CD4-positive, alpha-beta T cell treated with Interleukin-21 for 1 hour (primary cell): ENCODE data around the gene CCNL2.
A peak's percentile ranks its signal among the peaks of the same experiment; 100 is the strongest.
"Not testable (repeated sequence)": the region's sequence is repeated elsewhere in the genome, so short reads cannot be mapped to it uniquely, and the experiment has no call there.

Experiments used
- DNase-seq: peaks from one replicate; pipeline ENCODE4 v3.0.0-alpha.2; 2020

The CCNL2 gene

GRCh38 chr1:1397839-1398523 lies 1.2 kb downstream of the CCNL2 start:
- DNase-seq, result no peak

- no peak for DNase-seq
Observed at GRCh38 chr1:1395166-1395565, 4.0 kb downstream of the CCNL2 start.

GRCh38 chr1:1394116-1394515 lies 5.0 kb downstream of the CCNL2 start:
- no peak for DNase-seq

GRCh38 chr1:1393428-1393827 lies 5.7 kb downstream of the CCNL2 start:
- DNase-seq, result no peak

- DNase-seq, result no peak
Observed at GRCh38 chr1:1393014-1393413, 6.1 kb downstream of the CCNL2 start.

- DNase-seq, result no peak
Observed at GRCh38 chr1:1391225-1391624, 7.9 kb downstream of the CCNL2 start.

- DNase-seq, result no peak
Observed at GRCh38 chr1:1390675-1391074, 8.5 kb downstream of the CCNL2 start.

- DNase-seq, result no peak
Observed at GRCh38 chr1:1388078-1388472, 11.1 kb downstream of the CCNL2 start.

GRCh38 chr1:1387098-1388077 lies 11.7 kb downstream of the CCNL2 start:
- no peak for DNase-seq

- DNase-seq, result no peak
Observed at GRCh38 chr1:1385931-1386330, 13.2 kb downstream of the CCNL2 start.

GRCh38 chr1:1385339-1385738 lies 13.8 kb downstream of the CCNL2 start:
- not testable (repeated sequence) for DNase-seq

- DNase-seq, result no peak
Observed at GRCh38 chr1:1381294-1381693, 17.8 kb downstream of the CCNL2 start.

GRCh38 chr1:1380860-1381259 lies 18.3 kb downstream of the CCNL2 start:
- no peak for DNase-seq

GRCh38 chr1:1377540-1378205 lies 21.5 kb downstream of the CCNL2 start:
- no peak for DNase-seq

GRCh38 chr1:1376551-1377226 lies 22.4 kb downstream of the CCNL2 start:
- no peak for DNase-seq

- DNase-seq, result peak; percentile 99
Observed at GRCh38 chr1:1374929-1375662, 24.0 kb downstream of the CCNL2 start, which contains the start of gene AURKAIP1. Gene AURKAIP1, minus strand, starts transcription at chr1:1375207. Its CDS starts 451 bp downstream, at chr1:1374756.

- DNase-seq, result no peak
Observed at GRCh38 chr1:1374589-1374928, 24.6 kb downstream of the CCNL2 start.

GRCh38 chr1:1373815-1374588 lies 25.1 kb downstream of the CCNL2 start:
- DNase-seq, result no peak

- DNase-seq, result no peak
Observed at GRCh38 chr1:1373051-1373814, 25.9 kb downstream of the CCNL2 start.
